GM21367 (cell line): ENCODE results near the gene AUH.

Source experiments
- ATAC-seq: cut with Tn5 transposase; IDR thresholded peaks from one replicate; pipeline ENCODE4 v1.9.1; 2021; ENCODE audit not compliant: unreplicated experiment

Gene AUH

DNA sequence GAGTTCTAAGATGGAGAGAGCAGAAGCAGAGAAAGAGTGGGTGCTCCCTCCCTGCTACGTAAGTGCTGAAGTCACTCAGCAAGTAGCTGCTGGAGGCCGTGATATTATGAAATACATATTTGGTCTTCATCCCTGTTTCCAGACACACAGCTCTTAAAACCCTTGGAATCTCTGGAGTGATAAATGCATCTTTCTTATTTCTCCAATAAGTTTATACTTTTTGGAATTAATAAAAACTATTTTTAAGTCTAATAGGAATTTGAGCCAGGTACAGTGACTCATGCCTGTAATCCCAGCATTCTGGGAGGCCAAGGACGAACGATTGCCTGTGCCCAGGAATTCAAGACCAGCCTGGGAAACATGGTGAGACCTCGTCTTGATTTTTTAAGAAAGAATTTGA, 60.6 kb downstream of the AUH start:
- ATAC-seq = no peak

DNA sequence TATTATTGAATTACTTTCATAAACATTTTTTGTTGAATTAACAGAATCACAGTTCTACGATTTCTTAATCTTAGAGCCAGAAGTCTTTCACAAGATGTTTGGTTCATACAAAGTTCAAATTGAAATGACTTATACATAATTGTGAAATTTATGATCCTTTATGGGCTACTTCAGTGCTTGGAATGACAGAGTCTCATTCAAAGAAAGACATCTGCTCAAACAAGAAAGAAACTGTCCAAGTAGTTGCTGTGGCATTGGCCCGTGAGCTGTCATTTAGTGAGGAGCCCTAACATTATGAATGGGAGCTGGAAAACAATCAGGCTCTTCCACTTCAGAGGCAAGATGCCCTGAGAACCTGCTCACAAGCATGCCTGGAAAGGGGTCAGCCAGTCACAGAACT, 63.4 kb downstream of the AUH start:
- ATAC-seq = no peak

DNA sequence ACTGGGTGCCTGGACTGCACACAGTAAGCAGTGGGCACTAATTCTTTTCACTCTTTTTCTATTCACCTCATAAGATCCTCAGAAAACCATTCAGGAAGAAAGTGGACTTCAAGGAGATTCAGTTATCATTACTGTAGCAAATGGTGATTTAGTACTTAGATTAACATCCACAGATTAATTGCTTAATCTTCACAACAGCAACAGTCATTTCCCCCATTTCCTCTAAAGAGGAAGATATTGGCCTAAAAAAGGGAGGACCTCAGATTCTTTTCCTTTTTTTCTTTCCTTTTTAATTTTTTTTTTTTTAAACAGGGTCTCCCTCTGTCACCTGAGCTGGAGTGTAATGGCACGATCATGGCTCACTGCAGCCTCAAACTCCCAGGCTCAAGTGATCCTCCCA, 64.4 kb downstream of the AUH start:
- no peak for ATAC-seq

DNA sequence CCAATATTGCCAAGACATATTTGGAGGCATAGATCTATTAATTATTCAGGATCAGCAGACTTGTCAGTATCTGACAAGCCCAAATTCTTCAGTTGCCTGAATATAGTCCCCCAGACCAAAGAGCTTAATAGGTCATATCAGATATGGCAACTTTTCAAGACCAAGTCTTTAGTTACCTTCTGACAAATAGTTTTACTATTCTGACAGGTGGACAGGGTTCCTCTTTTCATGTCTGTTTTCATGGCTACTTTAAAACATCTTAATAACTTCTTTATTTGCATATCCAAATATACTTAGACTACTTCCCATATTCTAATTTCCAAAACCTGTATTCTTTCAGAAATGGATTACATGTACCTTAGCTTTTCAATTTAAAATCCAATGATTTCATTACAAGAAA, 65.4 kb downstream of the AUH start:
- ATAC-seq = no peak

DNA sequence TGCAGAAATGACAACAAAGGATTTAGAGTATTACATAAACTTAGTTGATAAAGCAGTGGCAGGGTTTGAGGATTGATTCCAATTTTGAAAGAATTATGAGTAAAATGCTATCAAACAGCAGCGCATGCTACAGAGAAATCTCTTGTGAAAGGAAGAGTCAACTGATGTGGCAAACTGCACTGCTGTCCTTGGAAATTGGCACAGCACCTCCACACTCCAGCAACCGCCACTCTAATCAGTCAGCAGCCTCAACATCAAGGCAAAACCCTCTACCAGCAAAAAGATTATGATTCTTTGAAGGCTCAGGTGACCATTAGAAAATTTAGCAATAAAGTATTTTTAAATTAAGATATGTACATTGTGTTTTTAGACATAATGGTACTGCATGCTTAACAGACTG, 66.4 kb downstream of the AUH start:
- no peak for ATAC-seq

DNA sequence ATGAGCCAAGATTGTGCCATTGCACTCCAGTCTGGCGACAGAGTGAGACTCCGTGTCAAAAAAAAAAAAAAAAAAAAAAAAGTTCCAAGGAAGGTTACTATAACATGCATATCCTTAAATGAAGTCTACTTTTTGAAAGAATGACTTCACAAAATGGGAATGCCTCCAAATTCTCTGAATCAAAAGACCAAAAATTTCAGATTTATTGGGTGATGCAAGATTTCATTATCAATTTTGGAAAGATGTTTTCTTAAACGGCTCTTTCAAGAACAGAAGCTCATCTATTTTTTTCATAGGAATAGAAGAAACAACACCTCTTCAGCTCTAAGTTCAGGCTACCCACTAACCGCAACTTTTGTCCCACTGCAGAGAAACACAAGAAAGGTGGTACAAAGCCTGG, 69.9 kb downstream of the AUH start:
- no peak for ATAC-seq

DNA sequence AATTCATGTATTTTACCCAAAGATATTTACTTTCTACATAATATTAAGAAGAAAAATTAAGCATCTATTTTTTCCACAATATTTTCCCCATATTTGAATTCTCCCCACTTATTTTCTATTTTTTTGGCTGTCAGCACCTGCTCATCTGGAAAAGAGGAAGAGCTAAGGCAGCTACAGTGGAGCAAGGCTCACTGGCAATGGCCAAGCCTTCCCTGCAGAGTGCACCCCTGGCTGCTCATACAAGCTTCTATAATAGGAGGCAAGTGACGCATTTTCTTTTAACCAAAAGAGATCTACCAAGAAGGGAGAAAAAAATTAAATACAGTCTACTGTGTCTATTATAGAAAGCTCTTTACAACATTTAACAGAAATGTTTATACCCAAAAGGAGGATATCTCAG, 72.5 kb downstream of the AUH start:
- ATAC-seq = no peak

DNA sequence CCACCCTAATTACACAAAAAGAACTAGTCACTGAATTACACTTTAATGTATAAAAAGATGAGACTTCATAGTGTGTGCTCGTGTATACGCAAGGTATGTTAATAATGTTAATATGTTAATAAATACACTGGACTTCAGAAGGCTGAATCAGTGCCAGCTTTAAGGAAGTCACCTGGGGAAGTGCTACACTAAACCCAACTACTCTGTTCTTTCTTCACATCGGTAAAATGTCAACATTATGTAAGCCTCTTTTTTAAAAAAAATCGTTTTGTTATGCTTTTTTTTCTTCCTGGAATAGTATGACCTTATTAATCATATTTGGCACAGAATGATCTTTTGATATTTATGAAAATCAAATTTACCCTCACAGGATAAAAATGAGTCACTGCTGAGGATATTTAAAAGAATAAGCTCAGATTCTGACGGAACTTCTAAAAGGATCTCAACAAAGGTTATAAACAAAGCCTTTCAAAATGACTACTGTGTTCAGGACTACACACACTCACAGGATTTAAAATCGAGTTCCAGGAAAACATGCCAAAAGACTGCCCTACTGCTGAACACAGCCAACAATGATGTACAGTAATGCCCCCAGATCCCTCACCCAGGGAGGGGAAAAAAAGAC, 75.9 kb downstream of the AUH start:
- no peak for ATAC-seq

DNA sequence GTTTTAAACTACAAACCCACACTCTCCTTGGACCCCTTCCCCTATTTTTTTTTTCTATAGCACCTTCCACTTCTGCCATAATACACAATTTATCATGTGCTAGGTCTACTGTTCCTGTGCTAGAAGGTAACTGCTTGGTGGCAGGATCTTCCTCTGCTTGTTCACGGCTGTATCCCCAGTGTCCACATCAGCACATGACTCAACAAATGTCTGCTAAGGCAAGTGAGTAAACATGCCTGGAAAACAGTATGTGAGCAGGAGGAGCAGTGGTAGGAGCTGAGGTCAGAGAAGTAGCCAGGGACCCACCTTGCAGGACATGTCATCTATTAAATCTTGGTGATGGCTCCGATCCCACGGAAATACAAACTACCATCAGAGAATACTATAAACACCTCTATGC, 79.4 kb downstream of the AUH start:
- no peak for ATAC-seq

DNA sequence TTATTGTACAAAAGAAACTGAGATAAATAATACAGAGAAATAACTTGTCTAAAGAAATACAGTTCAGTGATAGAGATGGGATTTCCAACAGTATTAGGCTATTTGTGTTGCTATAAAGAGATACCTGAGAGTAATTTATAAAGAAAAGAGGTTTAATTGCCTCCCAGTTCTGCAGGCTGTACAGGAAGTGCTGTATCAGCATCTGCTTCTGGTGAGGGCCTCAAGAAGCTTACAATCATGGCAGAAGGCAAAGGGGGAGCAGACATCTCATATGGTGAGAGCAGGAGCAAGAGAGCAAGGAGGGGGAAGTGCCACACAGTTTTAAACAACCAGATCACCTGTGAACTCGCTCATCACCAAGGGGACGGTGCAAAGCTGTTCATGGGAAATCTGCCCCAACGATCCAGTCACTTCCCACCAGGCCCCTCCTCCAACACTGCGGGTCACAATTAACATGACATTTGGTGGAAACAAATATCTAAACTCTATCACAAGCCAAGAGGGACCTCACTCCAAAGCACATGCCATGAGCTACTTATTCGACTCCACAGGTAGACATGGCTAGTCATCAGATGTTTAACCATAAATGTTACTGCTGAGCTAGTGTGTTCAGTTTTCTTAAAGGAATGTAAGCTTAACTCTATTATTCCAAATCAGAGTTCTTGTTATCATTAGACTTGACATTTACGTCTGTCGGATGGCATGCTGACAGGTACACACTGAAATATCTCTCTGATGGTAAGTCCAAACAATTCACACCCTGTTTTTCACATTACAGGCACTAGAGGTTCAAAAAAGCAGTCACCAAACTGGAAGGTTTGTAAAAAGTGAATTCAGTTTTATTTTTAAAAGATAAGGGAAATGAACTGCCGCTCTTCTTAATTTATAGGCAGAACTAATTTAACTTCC, 82.2 kb downstream of the AUH start:
- ATAC-seq = no peak

DNA sequence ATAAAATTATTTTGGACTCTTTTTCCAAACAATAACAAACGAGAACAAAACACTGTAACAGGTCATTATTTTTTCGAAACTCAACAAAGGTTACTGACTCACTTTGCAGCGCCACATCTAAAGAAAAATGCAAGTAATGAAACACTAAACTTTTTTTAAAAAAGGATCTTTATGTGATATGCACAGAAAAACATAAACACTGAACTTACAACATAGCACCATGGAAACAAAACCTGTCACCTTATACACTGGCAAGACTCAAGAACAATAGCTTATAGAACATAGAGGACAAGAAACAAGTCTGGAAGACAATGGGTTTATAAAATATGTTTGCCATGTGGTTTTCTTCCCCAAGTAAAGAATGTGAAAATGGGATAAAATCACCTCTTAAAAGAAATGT, 85.2 kb downstream of the AUH start:
- no peak for ATAC-seq

DNA sequence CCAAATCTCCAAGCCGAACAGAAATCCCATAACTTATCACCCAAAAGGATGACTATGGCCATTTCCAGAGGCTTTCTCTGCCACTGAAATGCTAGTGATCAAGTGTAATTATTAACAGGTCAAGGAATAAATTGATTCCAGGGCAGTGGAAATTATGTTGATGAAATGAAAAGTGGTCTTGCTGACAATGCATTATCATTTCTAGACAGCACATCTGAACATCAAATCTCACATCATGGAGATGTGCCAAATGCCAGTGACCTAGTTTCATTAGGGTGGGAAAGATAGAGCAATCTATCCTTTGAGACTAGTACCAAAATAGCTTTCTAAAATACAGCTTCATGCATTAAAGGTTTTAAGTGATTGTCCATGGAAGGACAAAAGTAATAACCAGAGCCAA, 86.1 kb downstream of the AUH start:
- ATAC-seq = no peak

DNA sequence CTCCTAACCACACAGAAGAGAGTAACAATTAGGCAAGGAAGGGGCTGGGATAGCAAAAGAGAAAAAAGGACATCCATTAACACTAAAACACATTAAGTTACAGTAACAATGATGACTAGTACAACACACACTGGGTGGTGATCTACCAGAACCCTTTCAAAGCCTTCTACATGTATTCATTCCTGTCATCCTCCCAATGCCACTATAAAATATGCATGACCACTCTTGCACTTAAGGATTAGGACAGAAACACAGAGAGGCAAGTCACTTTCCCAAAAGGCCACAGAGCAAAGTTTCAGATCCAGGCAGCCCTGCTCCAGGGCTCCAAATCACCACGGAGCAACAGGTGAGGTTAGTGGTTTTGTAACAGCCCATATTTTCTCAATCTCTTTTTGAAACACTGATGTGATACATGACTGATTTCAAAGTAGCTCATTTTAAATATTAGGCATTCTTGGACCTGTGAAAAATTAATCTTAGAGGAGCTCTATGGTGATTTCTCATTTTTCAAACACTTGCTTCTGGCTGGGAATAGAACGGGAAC, 86.7 kb downstream of the AUH start:
- ATAC-seq = no peak

DNA sequence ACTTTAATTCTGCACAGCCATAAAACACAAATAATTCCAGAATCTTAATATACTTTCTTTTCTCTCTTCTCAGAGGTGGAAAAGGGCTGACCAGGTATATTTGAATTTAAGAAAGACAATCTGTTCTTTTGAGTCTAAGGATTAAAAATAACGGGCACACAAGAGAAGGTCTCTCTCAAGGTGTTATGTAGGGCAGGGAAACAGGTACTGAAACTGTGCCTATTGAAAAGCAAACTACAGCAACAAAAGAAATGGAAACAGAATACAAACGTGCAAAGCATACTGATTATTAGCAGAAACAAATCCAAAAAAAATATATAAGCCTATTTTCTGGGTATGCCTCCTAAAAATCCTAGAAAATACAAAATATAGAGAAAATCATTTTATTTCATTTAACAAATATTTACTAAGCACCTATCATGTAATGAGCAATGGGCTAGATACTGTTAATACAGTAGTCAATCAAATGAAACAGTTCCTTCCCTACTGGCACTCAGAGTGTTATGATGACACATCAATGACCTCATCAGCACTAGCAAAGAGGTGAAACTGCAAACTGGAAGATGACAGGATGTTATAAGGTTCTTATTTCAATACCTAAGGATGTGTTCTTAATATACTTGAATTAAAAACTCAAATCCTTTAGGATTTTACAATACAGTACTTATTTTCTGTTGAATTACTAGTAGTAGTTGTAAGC, 87.7 kb downstream of the AUH start:
- ATAC-seq = peak; percentile 58

DNA sequence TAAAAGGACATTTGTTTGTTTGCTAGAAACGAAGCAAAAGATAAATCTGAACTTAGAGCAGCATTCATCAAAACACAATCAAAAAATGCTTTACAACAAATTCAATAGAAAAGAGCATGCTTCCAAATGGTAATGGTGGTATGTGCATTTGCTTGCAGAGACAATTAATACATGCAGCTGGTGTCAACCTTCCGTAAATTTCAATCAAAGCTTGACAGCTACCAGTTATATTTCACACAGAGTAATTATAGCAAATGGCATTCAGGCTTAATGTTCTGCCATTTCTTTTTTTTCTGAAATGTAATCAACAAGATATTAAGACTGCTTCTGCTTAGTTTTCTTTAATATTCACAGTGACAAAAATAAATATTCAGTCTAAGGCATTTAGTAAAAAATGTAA, 90.6 kb downstream of the AUH start:
- no peak for ATAC-seq

DNA sequence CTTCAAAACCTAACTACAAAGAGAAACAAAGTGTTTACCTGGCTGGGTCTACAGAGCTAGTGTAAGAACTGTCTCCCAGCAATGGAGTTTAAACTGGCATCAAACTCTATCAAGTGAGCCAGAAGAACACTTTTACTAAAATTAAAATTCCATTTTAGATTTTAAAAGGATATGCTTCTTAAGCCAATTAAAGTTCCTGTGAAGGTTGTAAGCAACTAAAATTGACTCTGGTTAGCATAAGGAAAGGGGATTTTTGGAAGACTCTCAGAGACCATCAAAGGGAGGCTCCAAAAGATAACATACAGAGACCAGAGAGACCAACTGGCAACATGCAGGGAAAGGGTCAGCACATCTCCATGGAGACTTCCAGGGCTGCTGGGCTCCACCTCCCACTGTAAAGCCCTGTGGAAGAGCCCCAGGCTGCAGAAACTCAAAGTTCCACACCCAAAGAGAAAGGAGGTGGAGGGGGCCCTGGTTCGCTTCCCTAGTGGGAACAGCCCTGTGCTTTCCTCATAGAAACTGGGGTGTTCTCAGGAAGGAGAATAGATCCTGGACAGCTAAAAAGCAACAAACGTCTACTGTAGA, 91.7 kb downstream of the AUH start:
- no peak for ATAC-seq

DNA sequence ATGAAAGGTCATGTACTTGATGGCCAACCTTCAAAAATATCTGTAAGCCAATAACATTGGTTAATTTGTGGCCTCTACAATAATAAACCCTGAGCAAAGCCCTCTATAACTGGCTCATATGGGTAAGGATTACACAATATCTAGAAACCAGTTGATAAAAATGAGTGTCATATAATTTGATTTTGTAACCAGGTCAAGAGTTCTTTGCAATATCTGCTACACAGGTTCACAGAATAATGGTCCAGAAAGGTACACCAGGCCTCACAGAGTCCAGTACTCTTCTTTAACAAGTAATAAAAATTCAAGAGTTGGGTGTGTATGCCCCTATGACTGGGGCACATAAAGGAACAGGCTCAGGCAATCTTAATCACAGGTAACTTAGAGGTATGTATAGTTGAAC, 95.3 kb downstream of the AUH start:
- no peak for ATAC-seq

DNA sequence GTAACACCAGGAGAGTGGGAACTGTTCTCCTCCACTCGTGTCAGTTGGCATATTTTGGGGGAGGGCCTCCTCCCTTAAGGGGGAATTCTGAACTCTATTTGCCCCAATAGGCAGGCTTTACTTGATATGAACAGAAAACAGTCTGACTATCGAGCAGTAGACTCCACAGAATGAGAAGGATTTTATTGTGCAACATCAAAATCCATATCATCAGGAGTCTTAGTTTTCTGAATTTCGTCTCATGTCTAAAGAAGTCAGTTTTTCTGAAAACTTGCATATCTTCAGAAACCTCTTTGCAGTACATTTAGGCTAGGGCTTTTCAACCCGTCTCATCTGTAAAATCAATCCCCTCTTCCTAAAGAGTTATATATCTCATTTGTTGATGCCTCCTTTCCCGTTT, 96.2 kb downstream of the AUH start:
- no peak for ATAC-seq

DNA sequence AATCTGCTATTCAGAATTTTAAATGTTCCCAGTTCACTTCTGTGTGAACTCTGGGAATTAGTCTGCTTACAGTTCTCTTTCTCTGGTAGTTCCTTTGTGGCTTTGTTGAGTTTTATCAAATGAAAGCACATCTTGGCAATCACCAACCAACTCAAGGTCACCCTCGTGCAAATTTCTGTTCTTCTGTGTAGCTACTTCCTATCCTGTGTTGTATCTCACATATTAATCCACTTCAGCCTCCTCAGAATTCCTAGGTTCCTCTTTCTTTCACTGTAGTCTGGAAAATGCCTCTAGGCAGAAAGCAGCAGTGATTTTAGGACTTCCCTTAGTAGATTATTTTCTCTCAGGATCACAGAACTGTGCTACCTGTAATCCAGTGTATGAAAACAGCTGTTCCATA, 100.3 kb downstream of the AUH start:
- no peak for ATAC-seq

DNA sequence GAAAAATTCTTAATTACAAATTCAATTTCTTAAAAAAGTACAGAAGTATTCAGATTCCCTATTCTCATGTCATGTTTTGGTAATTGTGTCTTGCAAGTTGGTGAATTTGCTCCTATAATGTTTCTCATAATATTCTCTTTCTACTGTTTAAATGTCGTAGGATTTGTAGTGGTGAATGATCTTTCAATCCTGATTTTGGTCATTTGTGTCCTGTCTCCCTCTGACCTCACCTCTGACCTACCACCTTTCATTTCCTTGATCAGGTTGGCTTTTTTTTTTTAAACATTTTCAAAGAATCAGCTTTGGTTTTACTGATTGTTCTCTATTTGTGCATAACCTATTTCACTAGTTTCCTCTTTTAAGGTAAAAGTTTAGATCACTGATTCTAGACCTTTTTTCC, 102.6 kb downstream of the AUH start:
- no peak for ATAC-seq

DNA sequence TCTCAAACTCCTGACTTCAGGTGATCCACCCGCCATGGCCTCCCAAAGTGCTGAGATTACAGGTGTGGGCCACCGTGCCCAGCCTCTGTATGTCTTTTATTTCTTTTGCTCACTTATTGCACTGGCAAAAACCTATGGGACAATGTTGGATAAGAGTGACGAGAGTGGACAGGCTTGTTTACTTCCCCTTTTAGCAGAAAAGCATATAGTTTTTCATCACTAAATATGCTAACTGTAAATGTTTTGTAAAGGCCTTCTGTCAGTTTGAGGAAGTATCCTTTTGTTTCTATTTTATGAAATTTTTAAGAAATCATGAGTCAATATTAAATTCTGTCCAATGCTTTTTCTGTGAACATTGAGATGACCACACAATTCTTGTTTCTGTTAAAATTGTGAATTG, 103.3 kb downstream of the AUH start:
- ATAC-seq = no peak

DNA sequence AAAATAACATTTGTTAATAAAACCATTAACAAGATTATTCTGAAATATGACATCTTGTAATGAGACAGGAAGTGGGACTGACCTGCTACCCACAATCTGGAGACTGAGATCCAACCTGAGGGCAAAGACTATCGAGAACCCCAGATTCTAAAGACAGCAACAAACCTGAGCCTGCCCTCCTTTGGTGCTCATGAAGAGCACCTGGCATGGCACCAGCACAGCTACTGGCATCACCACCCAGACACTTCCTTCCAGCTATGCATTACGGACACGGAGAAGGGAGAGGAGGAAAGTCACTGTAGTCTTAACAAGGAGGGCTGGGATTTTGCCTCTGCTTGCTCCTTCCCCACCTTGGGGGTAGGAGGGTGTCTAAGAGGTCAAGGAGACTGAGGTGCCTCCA, 105.5 kb downstream of the AUH start:
- no peak for ATAC-seq
